Renal cortical epithelial cell (primary cell): ENCODE measurements around the gene HOXC4. TPM values are rescaled to one million over a fixed set of nuclear protein-coding genes. Genes with fewer than 3 reads are reported as not detected.

ENCODE experiments used
- DNase-seq: peaks from one replicate; pipeline ENCODE4 v3.0.0-alpha.2; 2011; ENCODE audit warnings: low read depth
- total RNA-seq: library from RNA; depleted of rRNA; stranded (reverse); fragments of >200 nt; gene quantifications from 2 replicates; pipeline ENCODE4 v1.2.3, GENCODE V29; 2014

Gene HOXC4
- total RNA-seq, 1 donor from 2014 or later, result 1.5 TPM

DNA sequence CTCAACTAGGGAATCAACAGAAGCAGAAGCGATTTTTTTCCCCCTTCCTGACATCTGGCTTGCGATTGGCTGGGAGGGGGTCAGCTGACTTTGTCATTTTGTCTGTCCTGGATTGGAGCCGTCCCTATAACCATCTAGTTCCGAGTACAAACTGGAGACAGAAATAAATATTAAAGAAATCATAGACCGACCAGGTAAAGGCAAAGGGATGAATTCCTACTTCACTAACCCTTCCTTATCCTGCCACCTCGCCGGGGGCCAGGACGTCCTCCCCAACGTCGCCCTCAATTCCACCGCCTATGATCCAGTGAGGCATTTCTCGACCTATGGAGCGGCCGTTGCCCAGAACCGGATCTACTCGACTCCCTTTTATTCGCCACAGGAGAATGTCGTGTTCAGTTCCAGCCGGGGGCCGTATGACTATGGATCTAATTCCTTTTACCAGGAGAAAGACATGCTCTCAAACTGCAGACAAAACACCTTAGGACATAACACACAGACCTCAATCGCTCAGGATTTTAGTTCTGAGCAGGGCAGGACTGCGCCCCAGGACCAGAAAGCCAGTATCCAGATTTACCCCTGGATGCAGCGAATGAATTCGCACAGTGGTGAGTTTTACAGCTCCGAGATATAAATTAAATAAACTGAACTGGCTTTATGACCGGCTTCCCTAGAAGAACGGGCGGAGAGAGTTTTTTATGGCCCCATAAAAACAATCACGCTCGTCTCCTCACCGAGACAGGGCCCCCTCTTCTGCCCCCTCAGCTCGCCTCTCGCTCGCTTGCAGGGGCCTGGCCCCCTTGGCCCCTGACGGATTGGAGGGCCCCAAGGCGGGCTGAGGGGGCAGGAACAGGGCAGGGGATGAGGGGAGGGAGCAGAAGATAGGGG is 25.1 kb upstream of the HOXC4 start, which contains the start of gene HOXC6:
Gene HOXC6, plus strand, starts transcription at position 127 of the 888 bp plus-strand sequence. Its CDS starts 82 bp downstream, at position 209.
- peak; percentile 46 for DNase-seq

DNA sequence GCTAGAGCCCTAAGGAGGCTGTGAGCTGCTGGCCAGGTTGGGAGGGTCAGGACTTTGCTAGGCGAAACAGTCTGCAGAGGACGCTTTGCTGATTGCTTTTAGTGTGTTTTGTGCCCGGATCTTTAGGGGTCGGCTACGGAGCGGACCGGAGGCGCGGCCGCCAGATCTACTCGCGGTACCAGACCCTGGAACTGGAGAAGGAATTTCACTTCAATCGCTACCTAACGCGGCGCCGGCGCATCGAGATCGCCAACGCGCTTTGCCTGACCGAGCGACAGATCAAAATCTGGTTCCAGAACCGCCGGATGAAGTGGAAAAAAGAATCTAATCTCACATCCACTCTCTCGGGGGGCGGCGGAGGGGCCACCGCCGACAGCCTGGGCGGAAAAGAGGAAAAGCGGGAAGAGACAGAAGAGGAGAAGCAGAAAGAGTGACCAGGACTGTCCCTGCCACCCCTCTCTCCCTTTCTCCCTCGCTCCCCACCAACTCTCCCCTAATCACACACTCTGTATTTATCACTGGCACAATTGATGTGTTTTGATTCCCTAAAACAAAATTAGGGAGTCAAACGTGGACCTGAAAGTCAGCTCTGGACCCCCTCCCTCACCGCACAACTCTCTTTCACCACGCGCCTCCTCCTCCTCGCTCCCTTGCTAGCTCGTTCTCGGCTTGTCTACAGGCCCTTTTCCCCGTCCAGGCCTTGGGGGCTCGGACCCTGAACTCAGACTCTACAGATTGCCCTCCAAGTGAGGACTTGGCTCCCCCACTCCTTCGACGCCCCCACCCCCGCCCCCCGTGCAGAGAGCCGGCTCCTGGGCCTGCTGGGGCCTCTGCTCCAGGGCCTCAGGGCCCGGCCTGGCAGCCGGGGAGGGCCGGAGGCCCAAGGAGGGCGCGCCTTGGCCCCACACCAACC is 23.9 kb upstream of the HOXC4 start:
- no peak for DNase-seq

DNA sequence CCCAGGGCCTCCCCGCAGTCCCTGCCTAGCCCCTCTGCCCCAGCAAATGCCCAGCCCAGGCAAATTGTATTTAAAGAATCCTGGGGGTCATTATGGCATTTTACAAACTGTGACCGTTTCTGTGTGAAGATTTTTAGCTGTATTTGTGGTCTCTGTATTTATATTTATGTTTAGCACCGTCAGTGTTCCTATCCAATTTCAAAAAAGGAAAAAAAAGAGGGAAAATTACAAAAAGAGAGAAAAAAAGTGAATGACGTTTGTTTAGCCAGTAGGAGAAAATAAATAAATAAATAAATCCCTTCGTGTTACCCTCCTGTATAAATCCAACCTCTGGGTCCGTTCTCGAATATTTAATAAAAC is 23.2 kb upstream of the HOXC4 start:
- DNase-seq, result no peak

DNA sequence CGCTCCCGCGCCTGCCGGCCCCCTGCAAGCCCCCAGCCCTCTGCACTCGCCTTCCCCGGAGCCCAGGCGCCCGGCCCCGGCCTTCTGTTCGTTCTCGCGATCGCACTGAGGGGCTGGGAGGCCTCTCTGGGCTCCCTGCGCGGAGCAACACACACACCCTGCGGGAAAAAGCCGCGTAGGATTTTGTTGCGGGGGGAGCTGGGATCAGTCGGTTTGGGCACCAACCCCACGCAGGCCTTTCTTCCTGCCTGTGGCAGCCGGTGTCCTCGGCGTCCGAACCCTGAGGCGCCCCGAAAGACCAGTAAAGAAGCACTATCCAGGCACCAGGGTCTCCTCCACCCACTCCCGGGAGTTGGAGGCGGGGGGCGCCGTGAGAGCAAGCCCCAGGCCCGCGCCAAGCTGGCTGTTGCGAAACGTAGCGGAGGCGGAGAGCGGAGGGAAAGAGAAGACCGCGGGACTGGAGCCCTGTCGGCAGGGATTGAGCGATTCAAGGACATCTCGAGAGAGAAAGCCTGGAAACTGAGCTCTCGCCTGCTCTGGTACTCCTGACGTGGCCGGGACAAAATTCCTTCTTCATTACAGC is 22.7 kb upstream of the HOXC4 start:
- no peak for DNase-seq

DNA sequence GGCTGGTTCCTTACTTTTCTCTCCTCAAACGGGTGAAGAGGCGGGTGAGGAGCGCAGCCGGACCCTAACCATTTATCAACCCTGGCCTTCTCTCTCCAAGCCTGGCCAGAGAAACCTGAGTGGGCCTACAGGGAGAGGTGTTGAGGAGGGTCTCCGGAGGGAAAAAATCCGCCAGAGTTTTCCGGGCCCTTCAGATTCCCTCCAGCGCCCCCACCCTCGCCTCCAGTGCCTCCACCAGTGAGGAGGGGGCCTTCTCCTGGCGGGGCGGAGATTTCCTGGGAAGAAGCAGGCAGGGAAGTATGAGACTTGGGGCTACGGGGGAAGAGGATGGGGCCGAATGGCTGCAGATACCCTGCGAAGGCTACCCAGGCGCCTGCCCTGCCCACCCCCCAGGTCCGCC is 22.2 kb upstream of the HOXC4 start:
- no peak for DNase-seq

DNA sequence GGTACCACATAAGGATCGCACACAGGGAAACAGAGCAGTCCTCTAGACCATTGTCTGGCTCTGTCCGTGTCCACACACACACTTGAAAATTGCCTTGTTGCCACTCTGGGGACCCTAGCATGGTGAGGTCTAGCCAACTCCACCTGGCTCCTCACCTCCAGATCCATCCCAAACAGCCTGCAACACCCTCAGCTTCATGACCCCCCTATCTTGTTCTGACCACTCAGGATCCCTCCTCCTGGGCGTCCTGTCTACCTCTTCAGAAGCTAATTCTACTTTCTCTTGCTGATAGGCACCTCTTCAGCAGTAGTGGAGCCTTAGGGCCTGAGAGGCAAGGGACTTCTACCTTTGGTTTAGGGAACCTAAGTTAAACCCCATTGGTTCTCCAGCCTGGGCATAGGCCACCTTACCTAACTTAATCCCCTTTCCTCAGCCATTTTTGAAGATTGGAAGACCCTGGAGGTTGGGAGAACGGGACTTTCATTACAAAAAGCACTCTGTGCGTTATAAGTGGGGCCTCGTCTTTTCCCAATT is 21.5 kb upstream of the HOXC4 start:
- DNase-seq, result no peak

DNA sequence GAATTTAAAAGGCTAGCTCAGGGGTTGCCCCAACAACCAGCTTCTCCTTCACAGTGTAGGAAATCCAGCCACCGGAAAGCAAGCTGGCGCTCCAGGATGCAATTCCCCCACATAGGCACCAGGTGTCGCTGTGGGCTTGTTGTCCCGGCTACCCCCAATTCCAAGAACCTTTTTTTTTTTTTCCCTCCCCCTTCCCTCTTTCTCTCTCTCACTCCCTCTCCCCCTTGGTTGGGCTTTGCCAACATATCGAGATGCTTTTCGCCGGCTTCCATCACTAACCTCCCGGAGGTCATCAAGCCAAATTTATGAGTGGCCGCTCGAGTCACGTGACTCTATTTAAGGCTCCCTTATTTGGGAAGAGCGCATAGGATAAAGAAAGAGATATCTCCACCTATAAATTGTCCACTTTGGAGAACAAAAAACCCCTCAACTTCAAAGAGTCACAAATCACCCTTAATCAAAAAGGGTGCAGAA is 21.0 kb upstream of the HOXC4 start, which contains the start of gene HOXC5:
Gene HOXC5, plus strand, starts transcription at position 424 of the 474 bp plus-strand sequence. CDS start 73 bp downstream, outside the sequence.
- peak; percentile 73 for DNase-seq

DNA sequence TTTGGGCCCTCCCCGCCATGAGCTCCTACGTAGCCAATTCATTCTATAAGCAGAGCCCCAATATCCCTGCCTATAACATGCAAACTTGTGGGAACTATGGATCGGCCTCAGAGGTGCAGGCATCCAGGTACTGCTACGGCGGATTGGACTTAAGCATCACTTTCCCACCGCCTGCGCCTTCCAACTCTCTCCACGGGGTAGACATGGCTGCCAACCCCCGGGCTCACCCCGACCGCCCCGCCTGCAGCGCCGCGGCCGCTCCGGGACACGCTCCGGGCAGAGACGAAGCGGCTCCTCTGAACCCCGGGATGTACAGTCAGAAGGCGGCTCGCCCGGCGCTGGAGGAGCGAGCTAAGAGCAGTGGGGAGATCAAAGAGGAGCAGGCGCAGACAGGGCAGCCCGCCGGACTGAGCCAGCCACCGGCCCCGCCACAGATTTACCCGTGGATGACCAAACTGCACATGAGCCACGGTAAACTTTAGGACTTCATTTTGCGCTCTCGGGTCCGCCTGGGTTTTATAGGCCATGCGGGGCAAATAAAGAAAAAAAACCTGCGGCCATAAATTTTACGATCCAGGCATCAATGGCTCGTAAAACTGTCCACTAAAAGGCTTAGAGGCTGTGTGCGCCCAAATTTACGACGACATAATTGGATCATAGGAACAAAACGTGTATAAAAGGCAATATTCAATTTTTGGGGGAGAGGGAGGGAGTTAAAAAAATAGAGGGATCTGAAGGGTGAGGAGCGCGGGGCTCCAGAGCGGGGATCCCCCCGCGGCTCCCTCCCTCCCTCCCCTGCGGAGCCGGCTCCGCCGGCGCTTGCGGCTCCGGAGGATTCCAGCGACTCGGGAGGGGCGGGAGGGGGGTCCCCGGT is 20.3 kb upstream of the HOXC4 start:
- DNase-seq, result no peak

DNA sequence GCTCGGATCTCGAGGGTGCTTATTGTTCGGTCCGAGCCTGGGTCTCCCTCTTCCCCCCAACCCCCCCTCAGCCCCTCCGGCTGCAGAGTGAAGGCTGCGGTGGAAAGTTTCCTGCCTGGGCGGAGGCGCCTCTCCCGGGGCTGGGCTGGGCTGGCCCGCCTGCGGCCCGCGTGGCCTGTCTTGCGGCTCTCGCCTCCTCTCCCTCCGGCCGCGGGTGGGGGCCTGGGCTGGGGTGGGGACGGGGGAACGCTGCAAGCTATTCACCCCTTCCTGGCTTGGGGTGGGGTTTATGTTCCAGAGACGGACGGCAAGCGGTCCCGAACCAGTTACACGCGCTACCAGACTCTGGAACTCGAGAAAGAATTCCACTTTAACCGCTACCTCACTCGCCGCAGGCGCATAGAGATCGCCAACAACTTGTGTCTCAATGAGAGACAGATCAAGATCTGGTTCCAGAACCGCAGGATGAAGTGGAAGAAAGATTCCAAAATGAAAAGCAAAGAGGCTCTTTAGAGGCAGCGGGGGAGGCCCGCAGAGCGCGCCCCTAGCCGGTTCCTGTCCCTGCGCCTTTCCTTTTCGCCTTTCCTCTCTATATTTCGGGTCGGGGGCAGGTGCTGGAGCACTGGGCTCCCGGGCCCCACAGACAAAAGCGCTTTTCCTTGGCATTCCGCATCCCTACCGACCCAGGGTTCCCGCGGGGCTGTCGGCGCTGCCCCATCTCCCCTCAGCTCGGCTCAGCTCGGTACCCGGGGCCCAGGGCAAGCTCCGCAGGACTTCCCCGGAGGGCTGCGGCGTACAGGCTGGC is 19.5 kb upstream of the HOXC4 start:
- peak; percentile 33 for DNase-seq

DNA sequence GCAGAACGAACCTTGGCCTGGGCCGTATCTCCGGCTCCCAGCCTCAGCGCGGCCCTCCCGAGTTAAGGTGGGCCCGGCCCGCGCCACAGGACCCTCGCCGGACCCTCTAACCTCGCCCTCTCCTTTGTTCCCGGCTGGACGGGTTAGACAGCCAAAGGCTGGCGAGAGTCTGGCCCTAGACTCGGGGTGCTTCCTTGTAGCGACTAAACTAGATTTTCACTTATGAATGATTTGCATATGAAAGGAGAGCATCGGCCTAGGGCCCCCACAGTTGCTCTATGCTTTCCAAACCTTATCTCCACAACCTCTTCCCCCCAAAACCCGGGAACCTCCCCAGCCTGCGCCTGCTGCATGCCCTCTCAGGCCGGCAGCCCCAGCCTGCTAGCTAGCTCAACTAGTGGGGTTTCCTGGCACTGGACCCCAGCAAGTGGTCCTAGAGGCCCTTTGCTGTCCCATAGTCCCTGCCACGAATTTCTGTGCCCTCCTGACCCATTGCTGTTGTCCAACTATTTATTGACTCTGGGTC is 18.8 kb upstream of the HOXC4 start:
- DNase-seq, result no peak

DNA sequence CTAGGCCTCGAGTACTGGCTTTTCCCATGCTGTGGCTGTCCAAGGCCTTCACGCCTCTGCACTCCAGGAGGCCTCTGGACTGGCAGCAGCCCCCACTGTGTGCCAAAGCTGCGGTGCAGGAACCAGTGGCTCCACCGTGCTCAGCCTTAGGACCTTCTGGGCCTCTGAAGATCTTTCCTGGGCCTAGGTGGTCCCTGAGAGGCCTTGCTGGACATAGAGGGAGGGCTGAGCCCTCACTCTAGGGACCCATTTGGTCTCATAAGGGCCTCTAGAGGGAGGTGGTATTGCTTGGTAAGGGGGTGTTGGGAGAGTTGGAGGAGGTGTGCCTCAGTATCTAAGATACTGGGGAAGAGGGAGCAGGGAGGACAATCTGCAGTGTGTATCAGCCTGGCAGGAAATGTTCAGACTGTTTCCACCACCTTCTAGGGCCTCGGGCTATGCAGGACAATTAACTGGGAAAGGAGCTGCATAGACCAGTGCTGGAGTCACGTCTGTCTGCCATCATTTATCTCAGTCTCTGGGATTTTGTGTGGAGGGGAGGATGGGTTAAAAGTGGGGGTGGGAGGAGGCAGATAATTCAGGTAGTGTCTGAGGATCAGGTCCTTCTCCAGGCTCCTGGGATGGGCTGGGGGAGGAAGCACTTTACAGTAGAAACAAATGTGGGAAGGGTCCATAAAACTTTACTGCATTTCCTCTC is 17.9 kb upstream of the HOXC4 start:
- no peak for DNase-seq

DNA sequence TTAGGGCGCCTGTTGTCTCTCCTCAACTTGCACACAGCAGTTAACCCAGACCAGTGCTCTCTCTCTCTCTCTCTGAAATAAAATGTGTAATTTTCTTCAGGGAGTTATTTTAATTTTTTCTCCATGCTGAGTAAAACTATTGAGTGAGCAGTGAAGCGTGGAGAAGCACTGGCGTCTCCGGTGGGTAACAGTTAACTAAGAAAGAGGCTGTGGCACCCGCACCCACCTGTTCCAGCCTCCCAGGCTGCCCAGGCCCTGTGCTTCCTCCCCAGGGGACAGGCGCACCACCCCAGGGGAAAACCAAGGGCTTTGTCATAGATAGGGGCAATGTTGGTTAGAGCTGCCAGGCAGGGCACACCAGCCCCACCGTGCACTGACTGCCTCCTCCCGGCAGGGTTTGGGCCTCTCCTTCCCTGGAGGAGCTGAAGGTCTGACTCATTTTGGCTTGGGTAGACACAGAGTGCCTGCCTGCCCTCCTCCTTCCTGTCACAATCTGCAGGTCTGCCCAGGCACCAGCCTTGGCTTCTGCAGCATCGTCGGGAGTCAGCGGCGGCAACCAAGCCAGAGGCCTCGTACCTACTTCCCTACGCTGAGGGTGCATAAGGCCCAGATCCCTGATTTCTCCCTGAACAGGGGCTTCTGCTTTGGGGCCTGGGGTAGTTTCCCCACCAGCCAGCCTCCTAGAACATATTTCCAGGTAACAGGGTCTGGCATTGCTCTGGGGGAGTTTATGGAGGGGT is 16.8 kb upstream of the HOXC4 start:
- DNase-seq, result peak; percentile 88

DNA sequence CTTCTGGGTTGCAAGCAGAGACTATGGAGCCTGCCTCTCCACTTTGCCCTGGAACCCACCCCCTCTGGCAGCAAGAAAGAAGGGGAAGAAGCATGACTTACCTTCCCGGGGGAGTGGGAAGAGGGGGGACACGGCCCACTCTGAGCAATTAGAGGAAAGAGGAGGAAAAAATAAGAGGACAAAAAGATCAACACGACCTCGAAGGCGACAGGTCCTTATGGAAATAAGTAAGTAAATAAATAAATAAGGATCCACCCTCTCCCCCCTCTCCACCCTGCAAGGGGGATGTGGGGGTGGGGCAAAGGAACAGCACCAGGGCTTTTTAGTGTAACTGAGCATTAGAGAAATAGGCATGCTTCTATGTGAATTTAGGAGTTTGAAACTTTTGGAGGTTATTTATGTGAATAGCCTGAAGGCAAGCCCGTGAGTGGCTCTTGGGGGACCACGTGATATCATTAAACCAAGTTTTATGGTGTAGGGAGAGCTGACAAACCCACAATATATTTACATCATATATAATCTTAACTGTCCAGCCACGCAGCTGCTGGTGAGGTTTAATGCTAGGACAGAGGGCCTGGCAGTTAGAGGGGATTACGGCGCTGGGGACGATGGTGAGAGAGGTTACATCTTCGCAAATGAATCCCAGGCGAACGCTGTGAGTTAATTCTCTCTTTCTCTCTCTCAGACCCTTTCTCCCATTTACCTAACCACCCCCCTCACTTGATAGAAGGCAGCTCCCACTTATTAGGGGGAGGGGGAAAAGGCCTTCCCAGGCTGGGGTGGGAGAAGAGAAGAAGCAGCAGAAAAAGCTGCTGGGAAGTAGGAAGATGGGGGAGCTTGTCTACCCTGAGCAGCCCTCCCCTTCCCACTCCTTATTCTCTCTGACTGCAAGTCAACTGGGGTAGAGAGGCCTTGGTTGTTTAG is 16.0 kb upstream of the HOXC4 start:
- DNase-seq, result no peak

DNA sequence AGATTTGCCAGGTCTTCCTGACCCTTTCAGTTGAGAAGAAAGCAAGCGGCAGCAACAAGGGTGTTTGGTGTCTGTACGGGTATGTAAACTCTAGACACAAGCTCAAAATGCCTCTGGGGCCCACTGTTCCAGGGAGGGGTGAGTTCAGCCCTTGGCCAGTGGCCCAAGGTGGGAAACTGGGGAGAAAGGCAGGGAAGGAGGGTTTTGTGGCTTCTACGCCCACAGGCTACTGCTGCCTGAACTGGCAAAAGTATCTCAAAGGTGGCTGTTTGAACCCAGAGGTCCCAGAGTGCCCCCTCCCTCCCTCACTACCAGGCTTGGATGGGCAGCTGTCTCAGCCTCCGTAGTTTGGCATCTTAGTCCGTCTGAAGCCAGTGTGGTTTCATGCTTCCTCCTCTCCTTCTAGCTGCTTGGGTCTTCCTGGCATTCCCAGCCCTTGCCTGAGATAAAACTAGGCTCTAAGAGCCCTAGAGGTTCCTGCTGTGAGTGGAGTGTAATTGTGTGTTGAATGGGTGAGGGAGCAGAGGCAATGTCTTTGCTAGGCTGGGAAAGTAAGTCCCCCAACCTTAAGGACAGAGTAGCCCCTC is 15.3 kb upstream of the HOXC4 start:
- DNase-seq, result no peak

DNA sequence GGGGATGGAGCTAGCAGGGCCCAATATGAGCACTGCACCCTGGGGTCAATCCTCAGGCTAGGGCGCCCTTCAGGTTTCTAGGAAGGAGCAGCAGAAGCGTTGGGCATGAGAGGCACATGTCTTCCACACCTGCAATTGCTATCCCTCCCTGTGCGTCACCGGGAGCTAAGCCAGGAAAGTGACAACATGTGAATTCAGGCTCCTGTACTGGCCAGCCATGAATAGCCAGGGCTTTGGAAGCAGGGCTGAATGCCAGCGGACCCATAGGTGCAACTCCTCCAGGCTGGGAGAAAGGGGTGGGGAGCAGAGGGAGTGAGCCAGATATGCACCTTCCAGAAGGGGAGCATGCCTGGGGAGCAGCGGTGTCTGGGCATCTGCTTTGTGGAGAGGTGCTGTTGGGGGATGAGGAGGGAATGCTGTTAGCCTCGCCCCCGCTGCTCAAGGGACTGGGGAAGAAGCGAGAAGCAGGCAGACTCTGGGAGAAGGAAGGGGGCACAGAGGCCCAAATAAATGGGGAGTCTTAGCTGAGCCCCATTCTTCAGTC is 14.7 kb upstream of the HOXC4 start:
- peak; percentile 58 for DNase-seq

DNA sequence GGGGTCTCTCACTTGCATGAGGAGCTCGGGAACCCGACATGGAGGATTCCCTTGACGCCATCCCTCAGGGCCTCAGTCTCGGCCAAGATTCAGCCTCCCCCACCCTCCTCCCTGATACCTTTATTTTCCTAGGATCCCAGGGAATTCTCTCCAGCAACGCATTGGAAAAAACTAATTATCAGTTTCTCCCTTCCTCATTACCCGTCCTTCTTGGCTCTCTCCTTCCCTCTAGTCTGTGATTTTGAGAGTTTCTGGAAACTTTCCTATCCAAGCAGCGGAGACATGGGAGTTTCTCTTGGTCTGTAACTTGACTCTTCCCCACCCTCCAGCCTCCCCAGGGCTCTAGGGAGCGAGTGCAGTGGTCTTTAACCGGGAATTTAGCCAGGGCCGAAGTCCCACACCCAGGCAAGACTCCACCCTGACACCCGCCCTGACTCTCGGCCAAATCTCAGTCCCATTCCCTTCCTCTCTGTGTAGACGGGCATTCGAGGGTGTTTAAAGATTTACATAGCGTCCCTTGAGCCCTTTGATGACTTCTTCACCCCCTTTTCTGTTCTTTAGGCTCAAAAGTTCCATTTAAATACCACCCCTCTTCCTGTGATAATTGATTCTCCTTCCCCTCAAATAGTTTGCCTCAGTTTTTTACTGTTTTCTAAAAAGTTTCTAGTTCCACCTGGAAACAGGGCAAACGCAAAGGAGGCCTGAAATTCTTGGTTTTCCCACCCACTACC is 14.1 kb upstream of the HOXC4 start:
- no peak for DNase-seq
